Measurements from ENCODE around the gene DLEU7. TPM values are rescaled to one million over a fixed set of nuclear protein-coding genes. Genes with fewer than 3 reads are reported as not detected.

The DLEU7 gene
- total RNA-seq, 2 experiments from 2014 or later: not detected

DNA sequence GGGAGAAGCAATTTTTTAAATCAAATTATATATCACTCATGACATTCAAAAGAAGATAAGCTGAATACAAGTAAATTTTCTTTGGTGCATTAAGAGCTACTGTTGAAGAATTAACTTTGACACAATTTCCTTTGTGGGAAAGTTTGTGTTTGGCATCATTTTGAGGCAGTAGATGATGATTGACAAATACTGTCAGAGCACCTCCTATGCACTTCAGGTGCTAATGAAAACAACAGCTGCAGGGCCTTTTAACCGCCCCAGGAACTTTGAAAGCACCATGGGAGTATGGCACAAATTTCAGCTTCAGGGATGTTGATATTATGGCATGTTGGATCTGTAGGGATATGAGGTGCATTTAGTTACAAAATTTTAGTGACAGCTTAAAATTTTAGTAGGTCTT lies 21.0 kb upstream of the DLEU7 start:
- CTCF ChIA-PET: interaction anchor here (1.2 to 1.4 kb wide), 2 partner anchors 17 to 47 kb away, joined by 4 read pairs; no protein-coding TSS in a partner anchor

GRCh38 chr13:50855681-50856080 lies 12.2 kb upstream of the DLEU7 start:
- no peaks in the 10 kb centered on the region for H3K36me3 Mint-ChIP-seq (ENCODE audit: low read depth)
- POLR2A ChIA-PET: no interaction called here
- TF ChIP-seq CTCF (IDR thresholded peaks at IDR 0.05): no peak
- no peak overlapping the region for H3K4me3 Mint-ChIP-seq
- peaks cover 17% of the 10 kb centered on the region for H3K9me3 Mint-ChIP-seq
- no peaks in the 10 kb centered on the region for H3K27me3 Mint-ChIP-seq
- CTCF ChIA-PET: no interaction called here
- no peak overlapping the region for H3K27ac Mint-ChIP-seq
- intact Hi-C loops (cut with micrococcal nuclease): no loop called here
- no peaks in the 10 kb centered on the region for H3K4me1 Mint-ChIP-seq (ENCODE audit: low read depth)
- no peak for DNase-seq
- ATAC-seq: no peak

More for the DNA sequence above, 21.0 kb upstream of the DLEU7 start:
- TF ChIP-seq CTCF (IDR thresholded peaks at IDR 0.05): no peak
- H3K4me3 Mint-ChIP-seq: no peak overlapping the region
- H3K27ac Mint-ChIP-seq: no peak overlapping the region
- POLR2A ChIA-PET: no interaction called here
- H3K4me1 Mint-ChIP-seq (ENCODE audit: low read depth): no peaks in the 10 kb centered on the region
- DNase-seq (no peak), ATAC-seq (no peak)
- no peaks in the 10 kb centered on the region for H3K36me3 Mint-ChIP-seq (ENCODE audit: low read depth)
- no peaks in the 10 kb centered on the region for H3K27me3 Mint-ChIP-seq
- no peaks in the 10 kb centered on the region for H3K9me3 Mint-ChIP-seq
- intact Hi-C loops (cut with micrococcal nuclease): no loop called here

- ATAC-seq: no peak
- H3K27ac Mint-ChIP-seq: no peak overlapping the region
- H3K27me3 Mint-ChIP-seq: no peaks in the 10 kb centered on the region
- intact Hi-C loops (cut with micrococcal nuclease): no loop called here
- ChIA-PET CTCF (no interaction called here), POLR2A (no interaction called here)
- DNase-seq: no peak
- no peaks in the 10 kb centered on the region for H3K9me3 Mint-ChIP-seq
- H3K4me3 Mint-ChIP-seq: no peak overlapping the region
- no peaks in the 10 kb centered on the region for H3K36me3 Mint-ChIP-seq (ENCODE audit: low read depth)
- TF ChIP-seq CTCF (IDR thresholded peaks at IDR 0.05): no peak
- peaks cover 9% of the 10 kb centered on the region for H3K4me1 Mint-ChIP-seq (ENCODE audit: low read depth)
Measured at GRCh38 chr13:50850445-50850844, 7.0 kb upstream of the DLEU7 start.

- Mint-ChIP-seq H3K4me3 (no peak overlapping the region), H3K27ac (no peak overlapping the region), H3K27me3 (peaks cover 4% of the 10 kb centered on the region), H3K4me1 (ENCODE audit: low read depth) (peaks cover 12% of the 10 kb centered on the region), H3K9me3 (no peaks in the 10 kb centered on the region), H3K36me3 (ENCODE audit: low read depth) (no peaks in the 10 kb centered on the region)
- intact Hi-C loops (cut with micrococcal nuclease): no loop called here
- DNase-seq (no peak), ATAC-seq (no peak)
- TF ChIP-seq CTCF (IDR thresholded peaks at IDR 0.05): no peak
- CTCF ChIA-PET: interaction anchor here (1.0 to 1.4 kb wide), 4 partner anchors 13 to 67 kb away, joined by 3 to 4 read pairs (median 4); no protein-coding TSS in a partner anchor
- POLR2A ChIA-PET: no interaction called here
Measured at GRCh38 chr13:50847501-50847900, 4.0 kb upstream of the DLEU7 start.

- intact Hi-C loops (cut with micrococcal nuclease): no loop called here
- H3K27ac Mint-ChIP-seq: no peak overlapping the region
- CTCF ChIA-PET: interaction anchor here (1.0 to 1.4 kb wide), 4 partner anchors 14 to 68 kb away, joined by 3 to 4 read pairs (median 4); no protein-coding TSS in a partner anchor
Measured at GRCh38 chr13:50846861-50847475, 3.5 kb upstream of the DLEU7 start.

More at GRCh38 chr13:50846861-50847475, 3.5 kb upstream of the DLEU7 start:
- H3K27me3 Mint-ChIP-seq: peaks cover 6% of the 10 kb centered on the region
- DNase-seq (no peak), ATAC-seq (no peak)
- no peaks in the 10 kb centered on the region for H3K36me3 Mint-ChIP-seq (ENCODE audit: low read depth)
- POLR2A ChIA-PET: no interaction called here
- no peaks in the 10 kb centered on the region for H3K9me3 Mint-ChIP-seq
- no peak overlapping the region for H3K4me3 Mint-ChIP-seq
- no peak for TF ChIP-seq CTCF (IDR thresholded peaks at IDR 0.05)
- peaks cover 12% of the 10 kb centered on the region for H3K4me1 Mint-ChIP-seq (ENCODE audit: low read depth)

All from activated CD8-positive, alpha-beta T cell treated with anti-CD3 and anti-CD28 coated beads for 36 hours (primary cell).